Ecto neural progenitor cell (in vitro differentiated cells): ENCODE results near the gene SLN.
"Not testable (repeated sequence)": the region's sequence is repeated elsewhere in the genome, so short reads cannot be mapped to it uniquely, and the experiment has no call there.

Source experiments
- DNase-seq: peaks from one replicate; pipeline ENCODE4 v3.0.0-alpha.2; 2018; ENCODE audit warnings: low spot score

SLN gene

DNA sequence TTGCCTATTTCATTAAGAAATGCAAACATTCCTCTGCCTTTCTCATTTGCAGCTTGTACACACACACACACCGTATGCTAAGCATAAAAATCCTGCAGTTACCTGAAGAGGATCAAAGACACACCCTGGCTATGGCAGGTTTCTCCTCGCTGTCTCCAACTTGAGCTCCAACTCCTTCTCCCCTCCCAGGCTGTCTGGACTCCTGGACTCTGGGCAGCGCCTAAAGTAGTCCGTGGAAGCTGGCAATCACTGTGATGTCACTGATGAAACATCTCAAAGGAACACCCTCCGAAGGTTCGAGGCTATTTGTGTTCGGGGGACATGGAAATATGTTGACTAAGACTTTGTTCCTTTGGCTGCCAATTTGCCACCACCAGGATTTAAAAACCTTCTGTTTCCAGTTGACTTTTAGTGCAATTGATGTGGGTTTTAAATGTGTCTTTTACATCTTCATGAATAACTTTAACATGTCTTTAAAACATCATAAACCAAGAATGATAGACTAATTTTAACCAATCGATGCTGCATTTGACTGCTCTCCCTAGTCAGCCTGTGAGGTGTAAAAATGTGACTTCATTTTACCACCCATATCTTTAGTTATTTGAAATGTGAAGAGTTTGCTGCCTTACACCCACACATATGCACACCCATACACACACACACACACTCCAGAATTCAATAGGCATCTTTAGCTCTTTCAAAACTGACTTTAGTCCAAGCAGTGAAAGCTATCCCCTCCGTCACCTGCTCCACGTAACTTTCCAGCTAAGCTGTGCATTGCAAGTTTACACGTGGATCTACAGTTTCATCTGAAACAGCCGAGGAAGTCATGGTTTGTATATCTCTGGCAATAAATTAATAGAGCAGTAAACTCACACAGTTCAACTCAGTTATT is at the start of gene SLN:
Gene SLN, minus strand, starts transcription at position 196 of the 895 bp plus-strand sequence.
- DNase-seq, result no peak

DNA sequence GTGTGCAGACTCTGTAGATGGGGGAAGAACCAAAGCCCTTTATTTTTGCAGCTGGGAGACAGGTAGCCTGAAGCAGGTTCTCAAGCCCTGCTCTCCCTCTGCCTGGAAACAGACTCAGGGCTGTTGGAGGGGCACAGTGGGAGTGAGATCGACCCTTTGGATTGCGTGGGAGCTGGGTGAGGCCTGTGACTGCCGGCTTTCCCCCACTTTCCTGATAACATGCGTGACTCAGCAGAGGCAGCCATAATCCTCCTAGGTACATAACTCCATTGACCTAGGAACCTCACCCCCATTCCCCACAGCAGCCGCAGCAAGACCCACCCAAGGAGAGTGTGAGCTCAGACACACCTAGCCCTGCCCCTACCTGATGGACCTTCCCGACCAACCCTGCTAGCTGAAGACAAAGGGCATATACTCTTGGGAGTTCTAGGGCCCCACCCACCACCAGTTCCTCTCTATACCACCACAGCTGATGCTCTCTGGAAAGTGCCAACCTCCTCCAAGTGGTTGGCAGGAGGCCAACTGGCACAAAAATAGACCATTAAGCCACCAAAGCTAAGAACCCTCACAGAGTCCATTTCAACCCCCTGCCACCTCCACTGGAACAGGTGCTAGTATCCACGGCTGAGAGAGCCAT is 47.0 kb upstream of the SLN start:
- not testable (repeated sequence) for DNase-seq

DNA sequence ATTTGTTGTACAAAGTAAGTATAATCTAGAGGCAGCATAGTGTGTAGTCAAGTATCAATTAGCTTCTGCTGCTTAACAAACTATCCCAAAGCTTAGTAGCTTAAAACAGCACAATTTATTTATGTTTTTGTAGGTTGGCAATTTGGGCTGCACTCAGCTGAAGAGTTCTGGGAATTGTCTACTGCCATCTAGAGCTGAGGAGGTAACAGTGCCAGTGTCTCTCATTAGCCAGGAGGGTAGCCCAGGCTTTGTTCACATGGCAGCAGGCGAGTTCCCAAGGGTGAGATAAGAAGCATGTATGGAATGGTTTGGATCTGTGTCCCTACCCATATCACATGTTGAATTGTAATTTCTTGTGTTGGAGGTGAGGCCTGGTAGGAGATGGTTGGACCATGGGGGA is 45.8 kb upstream of the SLN start:
- no peak for DNase-seq

DNA sequence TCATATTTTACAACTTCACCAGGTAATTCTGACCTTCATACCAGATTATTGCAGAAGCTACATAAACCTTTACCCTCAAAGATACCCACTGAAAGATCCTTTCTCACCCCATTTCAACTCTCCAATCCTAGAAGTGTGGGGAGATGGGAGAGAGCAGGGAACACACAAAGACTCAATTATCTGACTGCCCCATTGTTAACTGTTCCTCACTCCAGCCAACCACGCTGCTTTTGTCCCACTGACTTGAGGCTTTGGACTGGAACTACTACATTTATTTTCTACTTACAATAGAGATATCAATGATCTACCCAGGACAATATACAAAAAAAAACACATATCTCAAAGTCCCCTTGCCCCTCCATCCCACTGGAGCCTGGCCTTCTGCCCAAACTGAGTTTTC is 44.7 kb upstream of the SLN start:
- no peak for DNase-seq

DNA sequence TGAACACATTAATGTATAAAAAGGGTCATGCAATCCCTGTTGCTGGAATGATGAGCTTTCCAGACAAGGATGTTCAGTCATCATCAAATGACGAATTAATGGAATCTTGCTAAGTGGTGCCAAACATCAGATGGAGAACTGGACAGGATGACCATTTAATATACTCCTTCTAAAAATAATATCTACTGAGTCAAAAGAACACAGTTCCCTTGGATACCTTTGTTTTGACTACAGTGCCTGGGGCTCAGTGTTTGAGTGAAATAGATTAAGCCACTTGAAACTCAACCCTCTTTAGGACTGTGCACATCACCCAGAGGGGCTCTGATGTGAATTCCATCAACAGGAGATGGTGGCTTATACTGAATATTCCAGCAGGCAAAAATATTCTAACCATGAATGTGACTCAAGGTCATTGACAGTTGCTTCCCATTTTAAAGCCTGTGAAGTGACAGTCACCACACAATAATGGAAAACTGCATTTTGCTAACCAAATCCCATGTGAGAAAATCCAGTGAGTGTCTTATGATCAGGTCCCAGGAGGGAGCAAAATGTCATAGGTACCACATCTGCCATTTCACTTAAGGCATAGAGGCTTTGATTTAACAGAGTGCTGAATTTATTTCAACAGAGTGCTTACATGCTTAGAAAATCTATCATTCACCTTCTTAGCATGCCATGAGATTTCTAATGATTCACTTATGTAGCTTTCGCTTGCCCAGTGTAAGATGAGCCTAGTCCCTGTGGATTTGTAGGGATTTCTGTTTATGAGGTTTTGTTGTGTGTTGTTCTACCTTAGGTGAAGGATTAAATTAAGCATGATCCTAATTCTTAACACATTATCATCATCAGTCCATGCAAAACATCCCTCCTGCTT is 41.3 kb upstream of the SLN start:
- DNase-seq, result no peak

DNA sequence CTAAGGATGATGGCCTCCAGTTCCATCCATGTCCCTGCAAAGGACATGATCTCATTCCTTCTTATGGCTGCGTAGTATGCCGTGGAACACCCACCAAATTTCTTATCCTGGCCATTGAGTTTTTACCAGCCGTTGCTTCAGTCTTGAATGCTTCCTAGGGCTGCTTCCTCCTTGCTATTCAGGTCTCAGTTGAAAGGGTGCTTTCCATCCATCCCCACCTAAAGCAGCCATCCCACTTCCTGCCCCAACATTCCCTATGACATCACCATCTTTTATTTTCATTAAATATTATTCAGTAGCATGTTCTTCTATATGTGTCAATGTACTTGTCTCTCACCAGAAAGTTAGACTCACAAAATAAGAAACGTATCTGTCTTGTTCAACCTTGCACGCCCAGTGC is 40.7 kb upstream of the SLN start:
- no peak for DNase-seq

DNA sequence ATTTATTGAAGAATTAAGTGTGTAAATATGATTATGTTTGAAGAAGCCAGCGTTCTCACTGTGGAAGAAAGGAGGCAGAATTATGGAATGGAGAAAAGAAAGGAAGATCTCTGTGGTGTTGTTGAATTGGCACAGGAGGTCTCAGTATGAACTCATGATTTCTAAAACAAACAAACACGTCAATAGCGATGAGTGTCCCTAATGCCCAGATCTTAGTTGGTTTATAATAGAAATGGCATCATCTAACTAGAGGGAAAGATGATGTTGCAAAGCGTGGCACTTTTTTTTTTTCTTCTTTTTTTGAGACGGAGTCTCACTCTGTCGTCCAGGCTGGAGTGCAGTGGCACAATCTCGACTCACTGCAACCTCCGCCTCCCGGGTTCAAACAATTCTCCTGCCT is 39.2 kb upstream of the SLN start:
- no peak for DNase-seq

DNA sequence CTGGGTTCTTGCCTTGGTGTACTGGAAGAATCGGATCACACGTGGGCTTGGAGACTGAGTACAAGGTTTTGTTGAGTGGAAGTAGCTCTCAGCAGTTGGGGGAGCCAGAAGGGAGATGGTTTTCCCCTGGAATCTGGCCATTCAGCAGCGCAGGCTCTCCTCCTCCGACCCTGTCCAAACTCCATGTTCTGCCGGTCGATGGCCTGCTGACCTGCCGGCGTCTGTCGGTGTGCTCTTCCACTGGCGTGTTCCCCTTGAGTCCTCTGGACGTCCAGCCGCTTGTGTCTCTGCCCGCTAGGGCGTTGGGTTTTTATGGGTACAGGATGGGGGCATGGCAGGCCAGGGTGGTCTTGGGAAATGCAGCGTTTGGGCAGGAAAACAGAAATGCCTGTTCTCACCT is 38.5 kb upstream of the SLN start:
- DNase-seq, result no peak

DNA sequence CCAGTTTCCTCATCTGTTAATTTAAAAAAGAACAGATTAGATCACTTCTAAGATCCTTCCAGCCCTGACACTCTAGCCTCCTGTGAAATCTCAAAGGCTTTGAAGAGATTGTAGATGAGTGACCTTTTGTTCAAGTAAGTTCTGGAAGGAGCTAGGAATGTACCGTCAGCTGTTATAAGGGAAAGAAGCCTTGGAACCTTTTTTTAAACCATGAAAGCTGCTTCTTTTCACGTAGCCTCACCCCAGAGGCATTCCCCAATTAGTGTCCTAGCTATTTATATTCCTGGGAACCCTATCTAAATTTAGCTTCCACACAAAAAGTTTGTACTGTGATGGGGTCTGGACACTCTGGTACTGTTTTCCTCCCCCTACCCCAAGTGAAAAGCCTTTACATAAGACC is 35.8 kb upstream of the SLN start:
- no peak for DNase-seq

DNA sequence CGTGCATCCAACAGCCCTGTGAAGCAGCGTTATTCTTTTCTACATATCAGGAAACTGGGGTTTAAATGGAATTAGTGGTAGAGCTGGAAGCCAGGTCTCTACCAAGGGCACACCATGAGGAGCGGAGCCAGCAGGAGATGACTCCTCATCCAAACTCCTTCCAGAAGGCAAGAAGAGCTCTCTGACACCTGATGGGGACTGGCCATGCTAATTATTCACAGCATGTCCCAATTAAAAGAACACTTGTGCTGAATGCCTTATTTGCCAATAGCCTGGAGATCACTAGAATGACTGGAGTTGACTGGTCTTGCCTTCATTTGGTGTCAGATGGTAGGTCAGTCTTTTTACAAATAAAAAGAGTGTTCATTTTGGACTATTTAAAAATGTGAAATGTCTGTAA is 32.9 kb upstream of the SLN start:
- no peak for DNase-seq

DNA sequence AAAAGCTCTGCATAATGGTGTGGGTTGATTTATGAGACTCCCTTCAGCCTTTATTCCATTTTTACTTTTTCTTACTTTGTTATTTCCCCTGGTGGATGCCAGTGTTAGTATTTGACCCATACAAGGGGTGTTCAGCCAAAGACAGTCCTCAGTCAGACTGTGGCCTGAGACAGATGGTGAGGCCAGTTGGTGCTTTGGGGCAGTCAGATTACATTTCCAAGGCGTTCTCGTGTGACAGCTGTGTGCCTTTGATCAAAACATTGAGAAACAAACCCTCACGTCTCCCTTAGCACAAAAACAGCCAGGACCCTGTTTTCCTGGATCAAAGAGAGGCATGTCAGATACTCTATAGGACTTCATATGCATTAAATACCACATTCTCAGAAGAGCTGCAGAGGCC is 31.3 kb upstream of the SLN start:
- DNase-seq, result no peak

DNA sequence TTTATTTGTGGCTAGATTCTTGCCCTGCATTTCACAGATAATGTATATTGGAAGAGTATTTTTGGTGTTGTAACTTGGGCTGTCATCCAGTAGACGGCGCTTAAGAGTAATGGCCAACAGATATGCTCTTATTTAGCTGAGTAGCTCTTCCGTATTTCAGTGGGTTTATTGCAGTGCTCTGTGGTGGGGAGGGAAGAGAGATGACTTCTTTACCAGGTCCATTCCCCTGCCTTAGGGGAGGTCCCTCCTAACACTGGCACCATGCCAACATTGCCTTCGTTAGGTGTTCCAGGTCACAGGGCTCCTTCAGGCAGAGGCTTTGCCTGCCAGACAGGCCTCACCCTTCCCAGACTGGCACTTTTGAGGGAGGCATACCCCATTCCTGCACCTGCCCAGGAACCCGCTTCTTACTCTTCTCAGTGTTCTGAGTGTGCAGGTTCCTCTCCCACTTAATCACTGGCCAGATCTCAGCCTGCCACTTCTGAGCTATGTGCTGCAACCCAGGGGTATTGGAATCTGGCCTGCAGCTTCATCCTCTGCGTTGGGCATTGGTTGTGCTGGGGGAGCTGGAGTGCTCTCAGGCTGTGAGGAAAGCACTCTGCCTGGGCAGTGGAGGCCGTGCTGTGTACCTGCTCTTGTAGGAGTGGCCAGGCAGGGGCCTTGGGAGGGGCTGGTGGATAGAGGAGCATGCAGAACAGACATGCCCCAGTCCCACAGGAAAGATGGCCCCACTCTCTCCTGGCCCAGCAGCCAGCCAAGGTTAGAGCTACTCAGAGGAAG is 29.4 kb upstream of the SLN start:
- DNase-seq, result no peak

DNA sequence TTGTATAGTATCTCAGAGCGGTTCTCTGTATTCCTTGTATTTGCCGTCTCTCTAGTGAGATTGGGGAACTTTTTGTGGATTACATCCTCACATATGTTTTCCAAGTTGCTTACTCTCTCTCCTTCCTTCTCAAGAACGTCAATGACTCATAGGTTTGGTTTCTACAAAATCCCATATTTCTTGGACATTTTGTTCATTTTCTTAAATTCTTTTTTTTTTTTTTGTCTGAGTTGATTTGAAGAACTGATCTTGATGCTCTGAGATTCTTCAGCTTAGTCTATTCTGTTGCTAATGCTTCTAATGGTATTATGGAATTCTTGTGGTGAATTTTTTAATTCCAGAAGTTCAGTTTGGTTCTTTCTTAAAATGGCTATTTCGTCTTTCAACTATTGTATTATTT is 28.4 kb upstream of the SLN start:
- DNase-seq, result no peak

DNA sequence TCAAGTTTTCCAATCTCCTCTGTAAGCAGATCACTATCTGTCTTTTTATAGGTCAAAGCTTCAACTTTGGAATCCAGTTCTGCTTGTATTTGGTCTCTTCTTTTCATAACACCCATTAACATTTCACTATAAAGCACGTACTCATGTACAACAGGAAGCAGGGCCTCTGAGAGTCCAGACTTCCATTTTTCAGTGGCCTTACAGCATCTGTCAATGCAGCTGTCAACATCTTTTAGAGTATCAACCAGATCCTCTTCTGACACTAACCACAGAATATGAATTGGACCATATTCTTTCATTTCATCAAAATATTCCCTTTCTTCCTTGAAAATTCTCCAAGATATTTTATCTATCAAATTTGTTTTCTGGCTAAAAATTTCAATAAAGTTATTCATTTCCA is 24.7 kb upstream of the SLN start:
- DNase-seq, result no peak

DNA sequence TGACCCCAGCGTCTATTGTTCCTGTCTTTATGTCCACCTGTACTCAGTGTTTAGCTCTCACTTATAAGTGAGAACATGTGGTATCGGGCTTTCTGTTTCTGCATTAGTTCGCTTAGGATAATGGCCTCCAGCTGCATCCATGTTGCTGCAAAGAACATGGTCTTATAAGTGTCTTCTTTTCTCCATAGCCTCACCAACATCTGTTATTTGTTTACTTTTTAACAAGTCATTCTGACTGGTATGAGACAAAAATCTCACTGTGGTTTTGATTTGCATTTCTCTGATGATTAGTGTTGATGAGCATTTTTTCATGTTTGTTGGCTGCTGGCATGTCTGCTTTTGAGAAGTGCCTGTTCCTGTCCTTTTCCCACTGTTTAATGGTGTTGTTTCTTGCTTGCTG is 21.7 kb upstream of the SLN start:
- DNase-seq, result no peak

DNA sequence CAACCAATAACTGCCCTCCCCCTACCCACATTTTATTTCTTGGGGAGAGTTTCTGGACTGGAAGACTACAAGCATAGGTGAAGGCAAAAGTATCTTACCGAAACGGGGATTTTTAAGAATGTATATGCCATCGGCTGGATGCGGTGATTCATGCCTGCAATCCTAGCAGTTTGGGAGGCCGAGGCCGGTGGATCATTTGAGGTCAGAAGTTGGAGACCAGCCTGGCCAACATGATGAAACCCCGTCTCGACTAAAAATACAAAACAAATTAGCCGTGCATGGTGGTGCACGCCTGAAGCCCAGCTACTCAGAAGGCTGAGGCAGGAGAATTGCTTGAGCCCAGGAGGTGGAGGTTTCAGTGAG is 20.8 kb upstream of the SLN start:
- no peak for DNase-seq

DNA sequence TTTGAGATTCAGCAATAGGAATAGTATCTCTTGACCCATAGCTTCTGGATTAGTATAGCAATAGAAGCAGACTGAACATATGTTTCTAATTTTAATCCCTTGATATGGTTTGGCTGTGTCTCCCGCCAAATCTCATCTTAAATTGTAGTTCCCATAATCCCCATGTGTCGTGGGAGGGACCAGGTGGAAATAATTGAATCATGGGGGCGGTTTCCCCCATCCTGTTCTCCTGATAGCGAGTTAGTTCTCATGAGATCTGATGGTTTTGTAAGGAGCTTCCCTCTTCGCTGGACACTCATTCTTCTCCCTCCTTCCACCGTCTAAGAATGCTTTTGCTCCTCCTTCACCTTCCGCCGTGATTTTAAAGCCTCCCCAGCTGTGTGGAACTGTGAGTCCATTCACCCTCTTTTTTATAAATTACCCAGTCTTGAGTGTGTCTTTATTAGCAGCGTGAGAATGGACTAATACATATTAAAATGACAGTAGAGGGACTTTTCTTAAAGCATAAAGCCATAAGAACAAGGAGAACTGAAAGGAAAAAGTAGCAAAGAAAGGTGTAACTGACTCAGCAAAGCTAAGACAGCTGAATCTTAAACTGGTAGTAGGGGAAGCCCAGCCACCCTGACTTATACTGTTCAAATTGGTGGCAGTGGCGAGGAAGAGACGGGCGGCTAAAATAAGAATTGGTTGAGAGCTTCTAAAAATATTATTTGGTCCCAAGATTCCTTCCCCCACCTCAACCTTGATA is 20.3 kb upstream of the SLN start:
- DNase-seq, result no peak

DNA sequence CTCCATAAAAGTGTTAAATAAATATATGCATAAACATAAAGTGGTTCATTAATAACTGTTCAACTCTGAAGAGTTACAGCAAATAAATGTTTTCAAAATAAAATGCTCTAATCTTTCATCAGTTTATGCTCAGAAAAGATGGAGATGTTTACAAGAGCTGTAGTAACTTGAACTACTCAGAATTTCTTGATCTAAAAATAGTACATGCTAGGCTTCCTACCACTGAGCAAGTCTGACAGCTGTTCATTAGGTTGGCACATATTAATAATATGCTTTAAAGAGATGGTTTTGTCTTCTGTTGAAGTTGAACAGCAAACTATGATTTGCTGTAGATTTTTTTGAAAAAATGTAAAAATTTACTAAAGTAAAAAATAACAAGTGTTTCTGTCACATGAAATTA is 10.8 kb upstream of the SLN start:
- no peak for DNase-seq

DNA sequence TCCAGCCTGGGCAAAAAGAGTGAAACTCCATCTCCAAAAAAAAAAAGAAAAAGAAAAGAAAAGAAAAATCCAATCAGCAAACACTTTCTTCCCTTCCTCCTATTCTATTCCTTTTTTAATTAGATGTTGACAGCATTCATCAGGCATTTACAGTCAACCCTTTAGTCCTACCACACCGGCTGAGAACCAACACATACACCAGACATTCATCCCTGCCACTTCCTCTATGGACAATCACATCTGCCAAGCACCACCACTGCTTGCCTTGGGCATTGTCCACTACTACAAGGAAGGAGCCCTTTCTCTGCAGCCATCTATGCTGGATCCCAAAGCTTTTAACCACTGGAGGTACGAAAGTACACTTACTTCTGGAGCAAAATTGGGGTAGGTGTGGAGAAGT is 9.4 kb upstream of the SLN start:
- no peak for DNase-seq

DNA sequence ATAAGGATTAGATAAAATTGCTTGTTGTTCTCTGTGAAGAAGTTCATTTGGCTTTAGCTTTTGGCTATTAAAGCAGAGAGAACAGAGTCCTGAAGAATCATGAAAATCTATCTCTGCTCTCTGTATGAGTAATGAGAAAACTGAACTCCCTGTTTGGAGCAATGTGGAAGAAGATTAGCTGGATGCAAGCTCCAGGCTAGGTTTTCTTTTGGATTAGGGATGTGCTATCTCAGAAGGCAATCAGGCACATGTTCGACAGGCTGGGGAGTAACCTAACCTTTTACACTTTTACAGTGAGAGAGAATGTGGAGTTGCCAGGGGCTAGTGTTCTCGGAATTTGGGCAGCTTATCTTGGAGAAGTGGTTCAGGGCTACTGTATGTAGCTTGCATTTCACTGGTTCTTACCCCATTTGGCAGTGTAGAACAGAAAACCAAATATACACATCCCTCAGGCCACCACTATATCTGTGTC is 8.5 kb upstream of the SLN start:
- no peak for DNase-seq
